ENCODE data around the gene CD99.
"Not testable (repeated sequence)": the region's sequence is repeated elsewhere in the genome, so short reads cannot be mapped to it uniquely, and the experiment has no call there.

DNA sequence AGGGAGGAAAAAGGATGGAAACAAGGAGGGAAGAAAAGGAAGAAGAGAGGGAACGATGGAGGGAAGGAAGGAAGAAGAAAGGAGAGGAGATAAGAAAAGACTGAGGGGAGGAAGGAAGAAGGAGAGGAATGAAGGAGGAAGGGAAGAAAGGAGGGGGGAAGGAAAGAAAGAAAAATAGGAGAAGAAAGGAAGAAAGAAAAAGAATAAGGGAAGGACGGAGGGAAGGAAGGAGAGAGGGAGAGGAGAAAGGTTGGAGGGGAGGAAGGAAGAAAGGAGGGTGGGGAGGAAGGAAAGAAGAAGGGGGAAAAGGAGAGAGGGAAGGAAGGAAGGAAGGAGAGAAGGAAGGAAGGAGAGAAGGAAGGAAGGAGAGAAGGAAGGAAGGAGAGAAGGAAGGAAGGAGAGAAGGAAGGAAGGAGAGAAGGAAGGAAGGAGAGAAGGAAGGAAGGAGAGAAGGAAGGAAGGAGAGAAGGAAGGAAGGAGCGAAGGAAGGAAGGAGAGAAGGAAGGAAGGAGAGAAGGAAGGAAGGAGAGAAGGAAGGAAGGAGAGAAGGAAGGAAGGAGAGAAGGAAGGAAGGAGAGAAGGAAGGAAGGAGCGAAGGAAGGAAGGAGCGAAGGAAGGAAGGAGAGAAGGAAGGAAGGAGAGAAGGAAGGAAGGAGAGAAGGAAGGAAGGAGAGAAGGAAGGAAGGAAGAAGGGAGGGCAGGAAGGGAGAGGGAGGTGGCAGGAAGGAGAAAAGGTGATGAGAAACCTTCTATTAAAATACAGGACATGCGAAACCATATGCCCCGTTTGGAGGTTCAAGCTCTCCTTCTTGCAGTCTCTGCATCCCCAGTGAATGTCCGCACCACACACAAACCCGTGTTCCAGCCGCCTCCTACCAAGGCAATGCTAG, 82.3 kb downstream of the CD99 start:
- not testable (repeated sequence) for TF ChIP-seq ZNF672 (CRISPR knock-in tag; IDR thresholded peaks at IDR 0.05); CREB1 (IDR thresholded peaks at IDR 0.05); CREB1 (CRISPR knock-in tag; IDR thresholded peaks at IDR 0.05); POLR2A (IDR thresholded peaks at IDR 0.05; ENCODE audit: insufficient read depth in 1 of 2, low read depth in 2 of 2, low read length in 2 of 2); PCBP2 (optimal IDR thresholded peaks at IDR 0.05; ENCODE audit: low read depth, low read length, poor library complexity, severe bottlenecking); ZNF619 (CRISPR knock-in tag; IDR thresholded peaks at IDR 0.05); SOX6 (IDR thresholded peaks at IDR 0.05); SOX6 (CRISPR knock-in tag; IDR thresholded peaks at IDR 0.05); KLF11 (CRISPR knock-in tag; IDR thresholded peaks at IDR 0.05); ZNF788 (CRISPR knock-in tag; IDR thresholded peaks at IDR 0.05; ENCODE audit: borderline replicate concordance); FOXA3 (CRISPR knock-in tag; IDR thresholded peaks at IDR 0.05); KDM1A (CRISPR knock-in tag; IDR thresholded peaks at IDR 0.05)
- TF ChIP-seq, protein P1, sequence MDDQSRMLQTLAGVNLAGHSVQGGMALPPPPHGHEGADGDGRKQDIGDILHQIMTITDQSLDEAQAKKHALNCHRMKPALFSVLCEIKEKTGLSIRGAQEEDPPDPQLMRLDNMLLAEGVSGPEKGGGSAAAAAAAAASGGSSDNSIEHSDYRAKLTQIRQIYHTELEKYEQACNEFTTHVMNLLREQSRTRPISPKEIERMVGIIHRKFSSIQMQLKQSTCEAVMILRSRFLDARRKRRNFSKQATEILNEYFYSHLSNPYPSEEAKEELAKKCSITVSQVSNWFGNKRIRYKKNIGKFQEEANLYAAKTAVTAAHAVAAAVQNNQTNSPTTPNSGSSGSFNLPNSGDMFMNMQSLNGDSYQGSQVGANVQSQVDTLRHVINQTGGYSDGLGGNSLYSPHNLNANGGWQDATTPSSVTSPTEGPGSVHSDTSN (CRISPR knock-in tag; IDR thresholded peaks at IDR 0.05; ENCODE audit: borderline replicate concordance): not testable (repeated sequence)
- TF ChIP-seq, protein P2, sequence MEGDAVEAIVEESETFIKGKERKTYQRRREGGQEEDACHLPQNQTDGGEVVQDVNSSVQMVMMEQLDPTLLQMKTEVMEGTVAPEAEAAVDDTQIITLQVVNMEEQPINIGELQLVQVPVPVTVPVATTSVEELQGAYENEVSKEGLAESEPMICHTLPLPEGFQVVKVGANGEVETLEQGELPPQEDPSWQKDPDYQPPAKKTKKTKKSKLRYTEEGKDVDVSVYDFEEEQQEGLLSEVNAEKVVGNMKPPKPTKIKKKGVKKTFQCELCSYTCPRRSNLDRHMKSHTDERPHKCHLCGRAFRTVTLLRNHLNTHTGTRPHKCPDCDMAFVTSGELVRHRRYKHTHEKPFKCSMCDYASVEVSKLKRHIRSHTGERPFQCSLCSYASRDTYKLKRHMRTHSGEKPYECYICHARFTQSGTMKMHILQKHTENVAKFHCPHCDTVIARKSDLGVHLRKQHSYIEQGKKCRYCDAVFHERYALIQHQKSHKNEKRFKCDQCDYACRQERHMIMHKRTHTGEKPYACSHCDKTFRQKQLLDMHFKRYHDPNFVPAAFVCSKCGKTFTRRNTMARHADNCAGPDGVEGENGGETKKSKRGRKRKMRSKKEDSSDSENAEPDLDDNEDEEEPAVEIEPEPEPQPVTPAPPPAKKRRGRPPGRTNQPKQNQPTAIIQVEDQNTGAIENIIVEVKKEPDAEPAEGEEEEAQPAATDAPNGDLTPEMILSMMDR (CRISPR knock-in tag; IDR thresholded peaks at IDR 0.05): not testable (repeated sequence)
- TF ChIP-seq, protein P3, sequence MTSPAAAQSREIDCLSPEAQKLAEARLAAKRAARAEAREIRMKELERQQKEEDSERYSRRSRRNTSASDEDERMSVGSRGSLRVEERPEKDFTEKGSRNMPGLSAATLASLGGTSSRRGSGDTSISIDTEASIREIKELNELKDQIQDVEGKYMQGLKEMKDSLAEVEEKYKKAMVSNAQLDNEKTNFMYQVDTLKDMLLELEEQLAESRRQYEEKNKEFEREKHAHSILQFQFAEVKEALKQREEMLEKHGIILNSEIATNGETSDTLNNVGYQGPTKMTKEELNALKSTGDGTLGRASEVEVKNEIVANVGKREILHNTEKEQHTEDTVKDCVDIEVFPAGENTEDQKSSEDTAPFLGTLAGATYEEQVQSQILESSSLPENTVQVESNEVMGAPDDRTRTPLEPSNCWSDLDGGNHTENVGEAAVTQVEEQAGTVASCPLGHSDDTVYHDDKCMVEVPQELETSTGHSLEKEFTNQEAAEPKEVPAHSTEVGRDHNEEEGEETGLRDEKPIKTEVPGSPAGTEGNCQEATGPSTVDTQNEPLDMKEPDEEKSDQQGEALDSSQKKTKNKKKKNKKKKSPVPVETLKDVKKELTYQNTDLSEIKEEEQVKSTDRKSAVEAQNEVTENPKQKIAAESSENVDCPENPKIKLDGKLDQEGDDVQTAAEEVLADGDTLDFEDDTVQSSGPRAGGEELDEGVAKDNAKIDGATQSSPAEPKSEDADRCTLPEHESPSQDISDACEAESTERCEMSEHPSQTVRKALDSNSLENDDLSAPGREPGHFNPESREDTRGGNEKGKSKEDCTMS (CRISPR knock-in tag; conservative IDR thresholded peaks at IDR 0.05): not testable (repeated sequence)
- TF ChIP-seq, protein P4, sequence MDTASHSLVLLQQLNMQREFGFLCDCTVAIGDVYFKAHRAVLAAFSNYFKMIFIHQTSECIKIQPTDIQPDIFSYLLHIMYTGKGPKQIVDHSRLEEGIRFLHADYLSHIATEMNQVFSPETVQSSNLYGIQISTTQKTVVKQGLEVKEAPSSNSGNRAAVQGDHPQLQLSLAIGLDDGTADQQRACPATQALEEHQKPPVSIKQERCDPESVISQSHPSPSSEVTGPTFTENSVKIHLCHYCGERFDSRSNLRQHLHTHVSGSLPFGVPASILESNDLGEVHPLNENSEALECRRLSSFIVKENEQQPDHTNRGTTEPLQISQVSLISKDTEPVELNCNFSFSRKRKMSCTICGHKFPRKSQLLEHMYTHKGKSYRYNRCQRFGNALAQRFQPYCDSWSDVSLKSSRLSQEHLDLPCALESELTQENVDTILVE (CRISPR knock-in tag; IDR thresholded peaks at IDR 0.05): not testable (repeated sequence)

All from HepG2 (cell line).